Stimulated activated CD8-positive, alpha-beta memory T cell treated with anti-CD3 and anti-CD28 coated beads, Interleukin-12 subunit alpha, Interleukin-12 subunit beta, amount 100 ng/mL, for 24 hours (primary cell): ENCODE measurements around the gene HS1BP3.

Experiments
- DNase-seq: peaks from one replicate; pipeline ENCODE4 v3.0.0-alpha.2; 2020; ENCODE audit errors: extremely low read depth

The HS1BP3 gene

GRCh38 chr2:20570249-20570648 is 80.6 kb downstream of the HS1BP3 start:
- DNase-seq, result no peak

- DNase-seq, result no peak
These were observed 81.3 kb downstream of the HS1BP3 start for GRCh38 chr2:20569464-20570223.

- no peak for DNase-seq
These were observed 82.1 kb downstream of the HS1BP3 start for GRCh38 chr2:20568501-20569463.

DNA sequence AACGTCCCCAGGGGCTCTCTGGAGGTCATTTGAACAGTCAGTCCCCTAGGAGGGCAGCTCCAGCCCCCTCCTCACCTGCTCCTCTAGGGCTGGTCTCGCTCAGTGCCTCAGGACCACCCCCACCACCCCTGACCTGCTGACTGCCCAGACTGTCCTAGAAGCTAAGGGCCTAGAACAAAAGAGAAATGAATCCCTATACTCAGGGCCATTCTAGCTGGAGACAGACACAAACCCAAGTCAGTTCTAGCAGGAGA is 83.0 kb downstream of the HS1BP3 start:
- DNase-seq, result no peak
